ENCODE measurements around the gene SLC16A7. TPM values are rescaled to one million over a fixed set of nuclear protein-coding genes. Genes with fewer than 3 reads are reported as not detected.

Gene SLC16A7
- total RNA-seq, 2 experiments from 2014 or later, result 30.7 to 34.1 TPM

- intact Hi-C loops (cut with micrococcal nuclease; ENCODE audit: unreplicated experiment), result no loop called here
- H3K4me2 ChIP-seq (ENCODE audit: low read length), result no peak overlapping the region
- TF ChIP-seq CTCF (conservative IDR thresholded peaks at IDR 0.05; ENCODE audit: low read length) (no peak), EZH2phosphoT487 (IDR thresholded peaks at IDR 0.05; ENCODE audit: borderline replicate concordance, low read depth, low read length) (no peak)
- no peak overlapping the region for H3K4me3 ChIP-seq (ENCODE audit: low read depth, low read length, poor library complexity, severe bottlenecking)
- no peak overlapping the region for H3K27ac ChIP-seq (ENCODE audit: low read depth, low read length, poor library complexity, severe bottlenecking)
- ChIA-PET POLR2A (interaction anchor here (0.5 to 0.6 kb wide), 2 partner anchors 8 to 46 kb away, joined by 3 read pairs; no protein-coding TSS in a partner anchor), CTCF (ENCODE audit: unreplicated experiment) (no interaction called here)
- H3K9me3 ChIP-seq (ENCODE audit: low read length), result no peaks in the 10 kb centered on the region
- no peak overlapping the region for H2AFZ ChIP-seq (ENCODE audit: low read length)
- H3K9me2 ChIP-seq (ENCODE audit: insufficient read depth, low read length), result no peaks in the 10 kb centered on the region
- no peaks in the 10 kb centered on the region for H4K20me1 ChIP-seq (ENCODE audit: insufficient read depth, low read length)
- no peaks in the 10 kb centered on the region for H3K36me3 ChIP-seq (ENCODE audit: insufficient read depth, low read length)
- BruUV-seq (replicated peaks), result no TSS peak
- H3K79me2 ChIP-seq (ENCODE audit: insufficient read depth, low read depth, low read length), result no peaks in the 10 kb centered on the region
- no peaks in the 10 kb centered on the region for H3K4me1 ChIP-seq (ENCODE audit: insufficient read depth, low read length, poor library complexity, severe bottlenecking)
- DNase-seq (ENCODE audit: low spot score), result no peak
Measured at GRCh38 chr12:59812716-59813115, 216.9 kb downstream of the SLC16A7 start.

GRCh38 chr12:59820594-59821011 is 224.8 kb downstream of the SLC16A7 start:
- no peak overlapping the region for H3K27ac ChIP-seq (ENCODE audit: low read depth, low read length, poor library complexity, severe bottlenecking)
- H3K36me3 ChIP-seq (ENCODE audit: insufficient read depth, low read length), result no peaks in the 10 kb centered on the region
- H3K4me1 ChIP-seq (ENCODE audit: insufficient read depth, low read length, poor library complexity, severe bottlenecking), result no peaks in the 10 kb centered on the region
- H3K9me3 ChIP-seq (ENCODE audit: low read length), result no peaks in the 10 kb centered on the region
- CTCF ChIA-PET (ENCODE audit: unreplicated experiment), result no interaction called here
- POLR2A ChIA-PET, result interaction anchor here (1.6 kb wide), 1 partner anchor 11 kb away, joined by 5 read pairs; no protein-coding TSS in a partner anchor
- H4K20me1 ChIP-seq (ENCODE audit: insufficient read depth, low read length), result no peaks in the 10 kb centered on the region
- TF ChIP-seq CTCF (conservative IDR thresholded peaks at IDR 0.05; ENCODE audit: low read length) (no peak), EZH2phosphoT487 (IDR thresholded peaks at IDR 0.05; ENCODE audit: borderline replicate concordance, low read depth, low read length) (no peak)
- no peaks in the 10 kb centered on the region for H3K79me2 ChIP-seq (ENCODE audit: insufficient read depth, low read depth, low read length)
- no peak overlapping the region for H3K4me2 ChIP-seq (ENCODE audit: low read length)
- H3K4me3 ChIP-seq (ENCODE audit: low read depth, low read length, poor library complexity, severe bottlenecking), result no peak overlapping the region
- no peak for DNase-seq (ENCODE audit: low spot score)
- BruUV-seq (replicated peaks), result no TSS peak
- no peaks in the 10 kb centered on the region for H3K9me2 ChIP-seq (ENCODE audit: insufficient read depth, low read length)
- H2AFZ ChIP-seq (ENCODE audit: low read length), result no peak overlapping the region
- intact Hi-C loops (cut with micrococcal nuclease; ENCODE audit: unreplicated experiment), result no loop called here

- Histone ChIP-seq H3K79me2 (ENCODE audit: insufficient read depth, low read depth, low read length) (no peaks in the 10 kb centered on the region), H3K9me3 (ENCODE audit: low read length) (no peaks in the 10 kb centered on the region), H3K4me2 (ENCODE audit: low read length) (no peak overlapping the region), H3K4me3 (ENCODE audit: low read depth, low read length, poor library complexity, severe bottlenecking) (no peak overlapping the region), H3K36me3 (ENCODE audit: insufficient read depth, low read length) (no peaks in the 10 kb centered on the region), H3K4me1 (ENCODE audit: insufficient read depth, low read length, poor library complexity, severe bottlenecking) (no peaks in the 10 kb centered on the region), H4K20me1 (ENCODE audit: insufficient read depth, low read length) (no peaks in the 10 kb centered on the region), H2AFZ (ENCODE audit: low read length) (no peak overlapping the region), H3K9me2 (ENCODE audit: insufficient read depth, low read length) (no peaks in the 10 kb centered on the region), H3K27ac (ENCODE audit: low read depth, low read length, poor library complexity, severe bottlenecking) (no peak overlapping the region)
- CTCF ChIA-PET (ENCODE audit: unreplicated experiment), result no interaction called here
- no peak for DNase-seq (ENCODE audit: low spot score)
- intact Hi-C loops (cut with micrococcal nuclease; ENCODE audit: unreplicated experiment), result no loop called here
- POLR2A ChIA-PET, result no interaction called here
- no peak for TF ChIP-seq EZH2phosphoT487 (IDR thresholded peaks at IDR 0.05; ENCODE audit: borderline replicate concordance, low read depth, low read length)
- TF ChIP-seq CTCF (conservative IDR thresholded peaks at IDR 0.05; ENCODE audit: low read length), result no peak
- BruUV-seq (replicated peaks), result no TSS peak
Measured at GRCh38 chr12:59823567-59823966, 227.7 kb downstream of the SLC16A7 start.

All from OCI-LY7 (cell line).